GM21786 (cell line): ENCODE measurements around the gene TCP11L1.
"Not testable (repeated sequence)": the region's sequence is repeated elsewhere in the genome, so short reads cannot be mapped to it uniquely, and the experiment has no call there.

ENCODE experiments used
- ATAC-seq: cut with Tn5 transposase; IDR thresholded peaks from one replicate; pipeline ENCODE4 v1.9.1; 2021; ENCODE audit not compliant: unreplicated experiment

The TCP11L1 gene

GRCh38 chr11:33028537-33028914 is 10.8 kb upstream of the TCP11L1 start:
- no peak for ATAC-seq

GRCh38 chr11:33029218-33029617 is 10.2 kb upstream of the TCP11L1 start:
- ATAC-seq = not testable (repeated sequence)

GRCh38 chr11:33033493-33033892 is 5.9 kb upstream of the TCP11L1 start:
- ATAC-seq = no peak

- ATAC-seq = no peak
Observed at GRCh38 chr11:33035011-33035410, 4.4 kb upstream of the TCP11L1 start.

- ATAC-seq = peak; percentile 23
Observed at GRCh38 chr11:33040033-33040861, 875 bp downstream of the TCP11L1 start.

- ATAC-seq = no peak
Observed at GRCh38 chr11:33040862-33041453, 1.6 kb downstream of the TCP11L1 start.

- ATAC-seq = no peak
Observed at GRCh38 chr11:33043221-33043830, 4.0 kb downstream of the TCP11L1 start.

- no peak for ATAC-seq
Observed at GRCh38 chr11:33044285-33044756, 4.9 kb downstream of the TCP11L1 start.

- ATAC-seq = no peak
Observed at GRCh38 chr11:33045551-33046255, 6.3 kb downstream of the TCP11L1 start.

- ATAC-seq = not testable (repeated sequence)
Observed at GRCh38 chr11:33048701-33049100, 9.3 kb downstream of the TCP11L1 start.

- not testable (repeated sequence) for ATAC-seq
Observed at GRCh38 chr11:33049565-33050408, 10.4 kb downstream of the TCP11L1 start.

- no peak for ATAC-seq
Observed at GRCh38 chr11:33052231-33052630, 12.9 kb downstream of the TCP11L1 start.

- ATAC-seq = no peak
Observed at GRCh38 chr11:33055375-33055774, 16.0 kb downstream of the TCP11L1 start.

GRCh38 chr11:33057284-33057683 is 17.9 kb downstream of the TCP11L1 start:
- ATAC-seq = no peak

- no peak for ATAC-seq
Observed at GRCh38 chr11:33059331-33060007, 20.1 kb downstream of the TCP11L1 start.

- no peak for ATAC-seq
Observed at GRCh38 chr11:33060271-33060670, 20.9 kb downstream of the TCP11L1 start.

- ATAC-seq = no peak
Observed at GRCh38 chr11:33062137-33062536, 22.8 kb downstream of the TCP11L1 start.

GRCh38 chr11:33063326-33063881 is 24.0 kb downstream of the TCP11L1 start:
- peak; percentile 53 for ATAC-seq

- ATAC-seq = no peak
Observed at GRCh38 chr11:33064033-33064825, 24.9 kb downstream of the TCP11L1 start.
